RKO (cell line): ENCODE data around the gene COL2A1.

Source experiments
- DNase-seq: peaks from one replicate; pipeline ENCODE4 v3.0.0-alpha.2; 2016; ENCODE audit warnings: low spot score

The COL2A1 gene

GRCh38 chr12:47944685-47945340 lies 59.5 kb downstream of the COL2A1 start:
- no peak for DNase-seq

GRCh38 chr12:47943623-47944340 lies 60.5 kb downstream of the COL2A1 start:
- no peak for DNase-seq

- no peak for DNase-seq
These were observed 61.6 kb downstream of the COL2A1 start for GRCh38 chr12:47942614-47943225.

DNA sequence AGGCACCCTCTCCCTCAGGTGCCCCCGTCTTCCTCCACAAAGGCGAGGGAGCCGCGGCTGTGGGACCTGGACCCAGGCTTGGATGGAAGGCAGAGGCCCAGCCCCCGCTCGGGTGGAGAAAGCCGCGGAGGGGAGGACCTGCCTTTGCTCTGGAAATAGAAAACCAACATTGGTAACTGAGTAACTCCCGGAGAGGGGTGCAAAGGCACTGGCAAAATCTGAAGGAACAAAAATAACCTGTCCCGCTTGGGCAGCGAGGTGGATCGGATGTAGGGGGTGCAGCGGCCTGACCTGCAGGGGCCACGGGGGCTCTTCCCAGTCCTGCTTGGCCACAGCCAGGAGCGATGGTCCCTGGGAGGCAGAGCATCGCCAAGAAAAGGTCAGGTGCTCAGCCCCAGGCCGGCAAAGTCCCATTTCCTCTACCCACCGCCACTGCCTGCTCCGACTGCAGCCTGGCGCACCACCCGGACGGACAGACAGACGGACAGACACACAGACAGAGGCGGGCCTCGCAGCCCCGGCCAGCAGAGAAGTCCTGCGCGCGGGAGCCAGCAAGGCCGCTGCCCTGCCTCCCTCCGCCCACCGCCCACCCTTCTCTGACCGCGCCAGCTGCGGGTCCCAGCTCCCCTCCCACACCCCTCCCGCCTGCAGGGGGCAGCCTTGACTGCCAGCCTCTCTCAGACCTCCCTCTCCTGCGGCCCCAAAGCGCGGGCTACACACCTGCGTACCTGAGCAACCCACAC lies 62.2 kb downstream of the COL2A1 start:
- DNase-seq = no peak

GRCh38 chr12:47941475-47941780 lies 62.8 kb downstream of the COL2A1 start:
- DNase-seq = no peak

DNA sequence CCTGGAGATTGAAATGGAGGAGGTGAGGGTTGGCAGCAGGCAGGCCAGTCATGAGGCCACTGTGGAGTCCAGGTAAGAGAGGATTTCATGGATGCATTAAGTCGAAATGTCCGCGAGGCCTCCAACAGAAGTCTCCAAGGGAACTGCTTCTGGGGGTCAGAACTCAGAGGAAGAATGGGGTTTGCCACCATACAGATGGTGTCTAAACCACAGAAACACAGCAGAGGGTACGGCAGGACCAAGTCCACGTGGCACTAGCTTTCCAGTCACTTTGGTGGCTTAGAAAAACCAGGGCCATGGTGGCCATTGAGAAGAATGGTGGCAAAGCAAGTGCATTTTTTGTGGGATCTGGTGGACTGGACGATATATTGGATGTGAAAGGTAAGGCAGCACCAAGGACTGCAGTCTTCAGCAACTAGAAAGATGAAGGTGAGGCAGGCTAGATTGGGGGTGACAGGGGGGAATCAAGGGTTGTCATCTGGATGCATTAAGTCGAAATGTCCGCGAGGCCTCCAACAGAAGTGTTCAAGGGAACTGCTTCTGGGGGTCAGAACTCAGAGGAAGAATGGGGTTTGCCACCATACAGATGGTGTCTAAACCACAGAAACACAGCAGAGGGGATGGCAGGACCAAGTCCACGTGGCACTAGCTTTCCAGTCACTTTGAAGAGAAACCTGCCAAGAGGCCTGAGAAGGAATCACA lies 63.4 kb downstream of the COL2A1 start:
- DNase-seq = no peak

DNA sequence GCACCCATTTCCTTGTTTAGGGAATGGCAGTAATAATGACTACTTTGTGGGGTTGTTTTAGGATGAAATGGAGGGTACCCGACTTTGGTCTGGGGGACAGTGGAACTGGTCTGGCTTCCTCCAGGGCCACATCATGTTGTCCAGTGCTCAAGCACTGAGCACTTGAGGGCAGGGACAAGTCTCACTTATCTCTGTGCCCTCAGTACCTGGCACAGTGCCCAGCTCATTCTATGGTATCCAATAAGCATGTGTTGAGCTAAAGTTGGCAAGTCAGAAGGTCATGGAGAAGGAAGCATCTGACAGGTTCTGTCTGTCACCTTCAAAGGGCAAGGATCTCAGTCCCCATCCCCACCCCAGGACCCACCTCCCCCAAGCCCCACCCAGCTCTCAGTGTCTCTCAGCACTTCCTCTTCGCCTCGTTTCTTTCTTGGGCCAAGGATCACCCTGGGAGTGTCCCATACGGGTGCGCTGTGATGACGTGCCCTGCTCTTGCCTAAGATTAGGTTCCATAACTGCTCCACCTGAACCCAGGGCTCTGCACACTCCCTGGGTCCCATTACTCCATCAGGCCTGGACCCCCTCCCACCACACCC lies 65.2 kb downstream of the COL2A1 start:
- no peak for DNase-seq

DNA sequence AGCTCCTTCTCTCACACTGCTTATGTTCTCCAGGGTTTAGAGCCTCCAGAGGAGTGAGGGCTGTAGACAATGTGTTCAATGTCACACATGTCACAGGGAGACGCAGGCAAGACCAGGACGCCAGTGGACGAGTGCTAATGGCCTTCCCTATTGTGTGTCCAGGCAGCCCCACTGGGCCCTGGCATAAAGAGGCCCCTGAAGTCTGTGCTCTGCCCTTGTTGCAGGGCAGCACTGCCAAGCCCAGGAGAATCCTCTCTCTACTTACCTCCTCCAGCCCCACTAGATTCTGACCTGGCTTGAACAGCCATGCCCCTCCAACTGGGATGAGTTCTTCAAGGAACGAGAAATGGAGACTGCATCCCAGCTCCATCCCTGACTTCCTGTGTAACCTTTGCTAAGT lies 65.7 kb downstream of the COL2A1 start:
- no peak for DNase-seq

DNA sequence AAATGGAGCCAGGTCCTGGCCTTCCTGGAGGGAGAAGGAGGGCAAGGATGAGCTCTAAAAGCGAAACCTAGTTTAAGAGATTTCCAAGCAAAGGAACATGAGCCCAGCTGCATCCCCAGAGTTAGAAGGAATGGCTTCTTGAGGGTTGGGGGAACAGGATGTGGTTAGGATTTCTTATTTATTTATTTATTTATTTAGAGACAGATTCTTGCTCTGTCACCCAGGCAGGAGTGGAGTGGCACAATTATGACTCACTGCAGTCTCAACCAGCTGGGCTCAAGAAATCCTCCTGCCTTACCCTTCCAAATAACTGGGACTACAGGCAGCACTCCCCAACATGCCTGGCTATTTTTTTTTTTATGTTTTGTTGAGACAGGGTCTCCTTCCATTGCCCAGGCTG lies 66.2 kb downstream of the COL2A1 start:
- peak; percentile 25 for DNase-seq

DNA sequence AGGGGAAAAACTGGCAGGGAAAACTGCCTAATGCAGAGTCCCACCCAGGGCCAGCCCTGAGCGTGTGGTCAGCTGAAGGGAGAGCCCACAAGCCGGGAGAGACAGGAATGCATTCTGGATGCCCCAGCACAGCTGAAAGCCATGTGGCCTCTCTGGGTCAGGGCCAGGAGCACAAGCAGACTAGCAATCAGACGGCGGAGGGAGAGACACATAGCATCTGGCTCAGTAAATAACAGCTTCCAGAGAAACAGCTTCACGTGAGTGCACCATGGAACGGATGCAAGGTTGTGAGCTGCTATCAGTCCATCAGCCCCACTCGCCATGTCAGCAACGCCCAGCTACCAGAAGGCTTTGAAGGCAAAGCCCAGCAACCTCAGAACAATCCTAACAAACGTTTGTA lies 69.1 kb downstream of the COL2A1 start:
- DNase-seq = no peak

DNA sequence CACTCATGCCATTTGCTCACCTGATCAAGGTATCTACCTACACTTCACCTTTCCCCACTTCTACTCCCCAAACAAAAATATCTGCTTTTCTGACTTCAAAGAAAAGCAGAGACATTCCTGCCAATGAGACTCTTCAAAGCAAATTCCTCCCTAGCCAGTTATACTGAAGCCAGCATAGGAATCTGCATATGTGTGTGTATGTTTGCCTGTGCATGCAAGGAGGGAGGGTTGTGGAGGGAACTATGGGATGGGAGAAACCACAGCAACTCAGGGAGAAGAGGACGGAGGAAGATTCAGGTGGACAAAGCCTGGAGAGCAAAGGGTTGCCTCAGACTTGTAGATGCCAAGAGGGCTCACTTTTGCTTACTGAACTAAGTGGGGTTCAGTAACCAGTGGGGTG lies 73.1 kb downstream of the COL2A1 start:
- DNase-seq = no peak

DNA sequence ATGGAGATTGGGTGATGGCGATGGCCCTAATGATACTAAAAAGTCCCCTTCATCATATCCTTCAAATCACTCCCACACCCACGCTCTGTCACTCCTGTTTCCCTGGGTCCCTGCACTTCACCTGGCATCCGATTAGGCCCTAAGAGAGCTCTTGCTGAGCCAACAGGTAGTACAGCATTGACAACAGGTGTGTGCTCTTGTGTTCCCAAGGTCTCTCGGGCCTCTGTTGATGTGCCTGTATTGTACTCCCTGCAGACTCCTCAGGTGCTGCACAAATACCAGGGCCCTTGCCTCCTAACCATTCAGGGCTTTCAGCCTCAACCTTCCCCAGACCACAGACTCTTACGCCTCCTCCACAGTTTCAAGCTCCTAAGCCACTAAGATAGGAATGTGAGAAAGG lies 73.6 kb downstream of the COL2A1 start:
- no peak for DNase-seq

- no peak for DNase-seq
These were observed 76.9 kb downstream of the COL2A1 start for GRCh38 chr12:47927346-47927745.
